Keratinocyte (primary cell): Measurements from ENCODE around the gene TMED10.

ENCODE experiments used
- CTCF ChIP-seq, 3 experiments: IDR thresholded peaks in 1 of 3; conservative IDR thresholded peaks in 1 of 3; optimal IDR thresholded peaks in 1 of 3; 2 replicates in 2 of 3; 3 replicates in 1 of 3; pipeline versions ENCODE3 to v1.5.1; 2011; ENCODE audit warnings: low read length in 3 of 3, mild to moderate bottlenecking in 3 of 3, moderate library complexity in 2 of 3, control low read depth in 1 of 3, inconsistent platforms in 1 of 3; ENCODE audit not compliant: insufficient read depth in 2 of 3; ENCODE audit errors: extremely low read depth in 1 of 3
- EZH2 ChIP-seq: IDR thresholded peaks from one replicate; pipeline ENCODE4 v1.6.1; 2012; ENCODE audit warnings: inconsistent platforms, mild to moderate bottlenecking, low read length, moderate library complexity

GRCh38 chr14:75125617-75126016, 50.8 kb downstream of the TMED10 start:
- TF ChIP-seq CTCF (optimal IDR thresholded peaks at IDR 0.05 in 1 of 3, IDR thresholded peaks at IDR 0.05 in 1 of 3, conservative IDR thresholded peaks at IDR 0.05 in 1 of 3; ENCODE audit: extremely low read depth in 1 of 3, insufficient read depth in 2 of 3, low read length in 3 of 3) (no peak), EZH2 (no peak)
